ENCODE results near the gene VPS13D.
"Not testable (repeated sequence)": the region's sequence is repeated elsewhere in the genome, so short reads cannot be mapped to it uniquely, and the experiment has no call there.

Gene VPS13D

DNA sequence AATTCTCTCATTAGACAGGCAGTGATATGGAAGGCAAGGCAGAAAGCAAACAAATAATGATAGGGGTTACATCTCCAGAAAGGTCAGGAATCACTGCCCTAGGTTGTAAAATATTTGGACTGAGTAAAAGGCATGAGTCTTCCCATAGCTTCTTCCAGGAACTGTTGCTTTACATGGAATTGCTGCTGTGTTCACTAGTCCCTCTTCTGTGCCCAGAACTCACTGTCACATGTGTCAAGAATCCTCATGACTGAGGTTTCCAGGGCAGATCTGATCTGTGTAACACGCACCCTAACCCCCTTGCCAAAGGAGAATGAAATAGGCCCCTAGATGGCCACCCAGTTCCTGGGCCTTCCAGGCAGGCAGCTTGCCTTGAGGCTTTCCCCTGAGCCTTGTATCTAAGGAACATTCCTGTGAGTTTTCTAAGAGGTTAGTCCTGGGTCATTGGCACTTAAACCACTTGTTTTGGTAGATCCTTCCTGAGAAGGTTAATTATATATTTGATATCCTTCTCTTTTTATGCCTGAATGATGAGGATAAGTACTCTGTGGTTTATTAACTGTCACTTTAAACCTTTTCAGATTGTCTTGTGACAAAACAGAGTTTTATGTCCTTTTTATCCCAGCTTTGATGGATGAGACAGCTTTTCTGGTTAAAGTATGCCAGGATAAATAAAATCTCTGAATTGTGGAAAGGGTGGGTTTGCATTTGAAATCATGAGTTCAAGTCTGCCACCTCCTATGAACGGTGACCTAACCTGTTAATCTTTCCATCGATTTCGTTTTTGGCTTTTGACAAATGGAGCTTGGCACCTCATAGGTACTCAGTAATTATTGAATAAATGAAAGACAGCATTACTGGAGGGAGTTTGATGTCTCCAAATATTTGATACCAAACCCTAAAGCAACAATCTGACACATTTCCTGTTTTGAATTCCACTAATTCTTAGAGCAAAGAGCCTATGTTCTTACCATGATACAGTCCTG is 224.9 kb downstream of the VPS13D start:
- DNase-seq = no peak

DNA sequence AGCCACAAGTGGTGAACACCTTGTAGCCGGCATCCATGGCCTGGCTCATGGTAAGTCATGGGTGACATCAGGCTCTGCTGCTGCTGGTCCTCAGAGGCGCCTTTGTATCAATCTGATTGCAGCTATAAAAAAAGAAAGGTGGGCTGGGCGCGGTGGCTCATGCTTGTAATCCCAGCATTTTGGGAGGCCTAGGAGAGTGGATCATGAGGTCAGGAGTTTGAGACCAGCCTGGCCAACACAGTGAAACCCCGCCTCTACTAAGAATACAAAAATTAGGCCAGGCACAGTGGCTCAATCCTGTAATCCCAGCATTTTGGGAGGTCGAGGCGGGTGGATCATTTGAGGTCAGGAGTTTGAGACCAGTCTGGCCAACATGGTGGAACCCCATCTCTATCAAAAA is 226.3 kb downstream of the VPS13D start:
- not testable (repeated sequence) for DNase-seq

DNA sequence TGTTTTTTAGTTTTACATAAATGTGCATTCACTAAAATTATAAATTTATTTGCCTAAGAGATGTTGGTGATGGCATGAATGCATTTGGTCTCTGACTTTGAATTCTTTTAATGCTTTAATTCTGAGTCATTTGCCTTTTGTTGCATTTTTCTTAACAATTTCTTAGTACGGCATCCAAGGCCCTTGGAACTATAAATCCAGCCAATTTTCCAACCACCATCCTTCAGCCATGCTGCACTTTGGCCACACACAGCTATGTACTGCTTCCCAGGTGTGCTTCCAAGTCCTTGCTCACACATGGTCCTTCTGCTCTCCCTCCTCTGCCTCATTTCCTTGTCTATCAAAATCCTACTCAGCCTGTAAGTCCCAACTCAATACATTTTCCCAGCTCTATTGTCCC is 227.1 kb downstream of the VPS13D start:
- no peak for DNase-seq

DNA sequence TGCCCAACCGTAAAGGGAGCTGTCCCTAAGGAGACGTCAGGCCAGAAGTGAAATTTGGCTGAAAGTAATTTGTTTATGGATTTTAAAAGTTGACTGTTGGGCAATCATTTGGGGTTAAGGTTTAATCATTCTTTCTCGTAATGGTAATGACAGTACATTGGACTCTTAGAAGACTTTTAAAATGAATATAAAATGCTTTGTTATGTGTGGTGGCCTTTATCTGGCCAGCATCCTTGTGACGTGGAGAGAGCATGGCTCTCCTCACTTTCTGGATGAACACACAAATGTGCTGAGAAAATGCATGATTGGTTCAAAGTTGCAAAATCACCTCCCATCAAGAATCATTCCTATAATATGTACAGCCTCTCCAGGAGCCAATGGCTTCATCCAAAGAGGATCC is 227.9 kb downstream of the VPS13D start:
- no peak for DNase-seq

DNA sequence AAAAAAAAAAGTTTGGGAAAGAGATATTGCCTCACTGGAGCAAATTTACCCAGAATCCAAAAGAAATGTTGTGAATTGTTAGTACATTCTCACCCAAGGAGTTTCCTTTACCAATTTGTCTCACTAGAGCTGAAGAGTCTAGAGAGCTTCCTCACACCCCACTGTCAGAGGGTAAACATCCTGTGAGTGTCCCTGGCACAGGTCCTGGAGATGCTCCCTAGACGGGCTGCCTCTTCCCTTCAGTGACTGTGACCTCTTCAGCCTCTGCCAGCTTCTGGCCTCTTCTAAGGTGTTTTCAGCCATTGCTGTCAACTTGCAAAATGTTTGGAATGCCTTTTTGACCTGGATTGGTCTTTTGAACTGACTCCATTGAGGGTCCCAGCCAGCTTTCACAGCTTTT is 228.7 kb downstream of the VPS13D start:
- DNase-seq = no peak

DNA sequence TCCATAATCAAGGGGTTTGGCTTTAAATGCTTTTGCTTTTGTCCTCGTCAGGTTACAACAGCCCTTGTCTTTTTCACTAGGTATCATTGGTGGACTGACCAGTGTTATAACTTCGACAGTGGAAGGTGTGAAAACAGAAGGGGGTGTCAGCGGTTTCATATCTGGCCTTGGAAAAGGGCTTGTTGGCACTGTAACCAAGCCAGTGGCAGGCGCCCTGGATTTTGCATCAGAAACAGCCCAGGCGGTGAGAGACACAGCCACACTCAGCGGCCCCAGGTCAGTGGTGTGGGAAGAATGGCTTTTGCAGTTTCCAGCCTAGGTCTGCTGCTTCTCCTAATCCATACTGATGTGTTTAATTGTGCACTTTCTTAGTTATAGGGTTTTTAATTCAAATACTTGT is 230.3 kb downstream of the VPS13D start:
- DNase-seq = no peak

DNA sequence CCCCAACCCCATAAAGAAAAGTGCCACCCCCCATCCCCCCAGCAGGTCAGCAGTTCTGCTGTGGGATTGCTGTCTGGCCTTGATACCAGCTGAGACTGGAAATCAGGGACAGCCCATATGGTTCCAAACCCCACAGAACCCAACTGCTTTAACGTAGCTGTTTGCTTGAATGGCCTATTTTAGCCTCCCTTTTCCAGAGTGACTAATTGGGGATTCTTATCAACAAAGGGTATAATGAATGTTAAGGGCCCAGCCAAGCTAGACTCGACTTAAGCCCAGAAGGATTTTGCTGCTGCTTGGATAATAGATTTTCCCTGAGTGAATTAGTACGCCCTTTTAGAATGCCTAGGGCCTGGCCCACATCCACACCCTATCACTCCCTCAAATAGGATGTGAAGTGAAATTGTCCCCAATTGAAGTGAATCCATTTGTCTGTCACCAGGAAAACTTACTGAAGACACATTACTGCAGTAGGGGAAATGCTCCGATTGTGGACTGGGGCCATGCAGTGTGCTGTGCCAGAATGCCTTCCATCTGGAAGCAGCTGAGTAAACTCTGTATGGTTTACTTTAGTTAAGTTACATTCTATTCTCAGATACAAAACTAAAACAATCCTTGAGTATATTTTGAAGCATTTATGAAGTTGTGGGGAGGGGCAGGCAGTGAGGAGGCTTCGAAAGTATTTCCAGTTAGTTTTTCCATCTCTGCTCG is 231.2 kb downstream of the VPS13D start:
- DNase-seq = no peak

DNA sequence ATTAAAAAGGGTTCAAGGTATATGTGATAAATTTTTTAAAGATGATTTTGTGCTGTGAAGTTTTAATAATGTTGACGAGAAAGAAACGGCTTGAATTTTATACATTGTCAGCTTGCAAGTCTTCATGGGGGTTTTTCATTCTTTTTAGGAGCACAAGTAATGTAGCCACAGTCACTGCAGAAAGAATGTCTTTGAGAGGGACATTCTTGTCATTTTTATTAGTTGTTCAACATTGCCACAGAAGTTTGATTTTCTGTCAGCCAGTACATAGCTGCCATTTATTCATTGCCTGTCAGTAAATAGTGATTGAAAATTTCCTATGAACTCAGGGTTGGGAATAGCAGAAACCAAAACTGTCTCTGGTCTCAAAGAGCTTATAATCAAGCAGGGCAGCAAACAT is 231.9 kb downstream of the VPS13D start:
- DNase-seq = no peak

DNA sequence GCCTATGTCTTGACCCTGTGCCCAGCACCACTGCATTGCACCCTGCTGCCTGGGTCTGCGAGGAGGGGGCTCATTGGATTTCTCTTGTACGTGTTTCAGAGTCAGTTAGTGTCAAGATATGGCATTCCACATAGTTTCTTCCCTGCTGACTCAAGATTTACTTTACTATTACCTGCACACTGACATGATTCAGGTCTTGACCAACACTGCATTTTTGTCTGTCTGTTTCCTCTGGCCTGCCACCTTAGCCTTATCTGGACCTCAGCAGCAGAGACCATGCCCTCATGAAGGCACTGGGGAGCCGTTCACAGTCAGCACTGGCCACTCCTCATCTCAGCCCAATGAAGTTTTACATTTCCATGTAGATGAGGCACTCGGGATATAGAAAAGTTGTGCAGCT is 232.8 kb downstream of the VPS13D start:
- DNase-seq = no peak

DNA sequence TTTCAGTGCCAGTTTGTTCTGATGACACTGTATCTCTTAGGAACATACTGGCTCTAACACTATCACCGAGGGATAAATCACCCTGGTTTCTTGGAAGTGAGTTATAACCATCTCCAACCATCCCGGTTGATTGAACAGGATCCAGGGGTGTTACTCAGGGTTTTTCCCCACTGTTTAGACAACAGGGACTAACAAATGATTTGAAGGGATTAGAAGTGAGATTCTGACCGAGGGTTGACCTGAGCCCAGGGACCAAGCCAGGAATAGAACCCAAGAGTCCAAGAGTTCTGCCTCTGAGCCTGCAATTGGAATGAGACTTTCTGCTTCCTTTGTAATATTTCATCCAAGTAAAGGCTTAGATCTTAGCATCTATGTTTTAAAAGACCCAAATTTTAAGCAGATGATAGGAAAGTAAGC is 234.2 kb downstream of the VPS13D start:
- DNase-seq = no peak

DNA sequence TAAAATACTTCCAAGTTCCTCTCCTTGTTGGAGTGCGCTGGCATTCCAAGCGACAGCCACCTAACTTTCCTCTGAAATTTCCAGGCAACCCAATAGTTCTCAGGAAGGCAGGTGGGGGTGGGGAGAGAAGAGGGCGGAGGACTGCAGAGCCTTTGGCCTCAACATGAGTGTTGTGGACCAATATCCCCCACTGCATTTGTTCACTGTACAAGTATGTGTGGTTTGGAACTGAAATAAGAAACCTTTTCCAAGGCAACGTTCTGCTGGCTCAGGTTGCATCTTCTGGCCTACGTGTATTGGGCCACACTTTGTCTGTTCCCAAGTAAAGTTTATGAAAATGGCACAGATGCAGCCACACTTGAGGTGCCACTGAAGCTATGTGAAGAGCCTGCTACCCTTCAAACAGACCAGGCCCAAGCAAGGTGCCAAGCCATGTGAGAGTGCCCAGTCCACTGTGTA is 234.8 kb downstream of the VPS13D start:
- no peak for DNase-seq

DNA sequence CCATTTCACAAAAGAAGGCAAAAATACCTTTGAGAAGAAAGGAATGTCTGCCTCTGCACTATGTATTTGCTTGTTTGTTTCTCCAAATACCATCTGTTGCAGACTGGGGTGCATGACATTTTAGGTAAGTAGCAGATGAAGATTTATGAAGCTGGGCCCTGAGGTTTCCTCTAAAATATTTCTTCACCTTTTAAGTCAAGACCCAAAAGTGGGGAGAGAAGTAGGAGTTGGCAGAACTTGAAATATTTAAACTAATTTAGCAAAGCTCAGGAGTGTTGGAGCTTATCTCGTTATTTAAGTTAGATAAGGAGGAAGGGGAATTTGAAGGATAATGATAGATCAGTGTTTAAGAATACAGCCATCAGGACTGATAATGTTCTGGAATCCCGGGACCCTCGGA is 235.3 kb downstream of the VPS13D start:
- DNase-seq = no peak

DNA sequence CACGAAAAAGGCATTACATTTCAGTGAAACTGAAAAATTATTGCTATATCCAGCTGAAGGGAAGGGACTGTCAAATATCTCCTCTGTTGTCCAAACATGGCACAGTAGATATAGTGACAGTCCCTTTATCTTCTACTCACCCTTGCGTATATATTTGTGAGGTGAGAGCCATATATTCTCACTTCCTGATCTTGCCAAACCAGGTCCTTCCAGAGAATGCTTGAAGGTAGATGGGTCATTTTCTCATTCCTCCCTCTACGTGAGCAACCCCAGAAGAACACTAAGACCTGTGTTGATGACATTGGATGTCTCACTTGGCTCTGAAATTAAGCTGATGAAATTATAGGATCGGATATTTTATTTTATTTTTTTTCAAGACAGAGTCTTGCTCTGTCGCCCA is 237.0 kb downstream of the VPS13D start:
- no peak for DNase-seq

DNA sequence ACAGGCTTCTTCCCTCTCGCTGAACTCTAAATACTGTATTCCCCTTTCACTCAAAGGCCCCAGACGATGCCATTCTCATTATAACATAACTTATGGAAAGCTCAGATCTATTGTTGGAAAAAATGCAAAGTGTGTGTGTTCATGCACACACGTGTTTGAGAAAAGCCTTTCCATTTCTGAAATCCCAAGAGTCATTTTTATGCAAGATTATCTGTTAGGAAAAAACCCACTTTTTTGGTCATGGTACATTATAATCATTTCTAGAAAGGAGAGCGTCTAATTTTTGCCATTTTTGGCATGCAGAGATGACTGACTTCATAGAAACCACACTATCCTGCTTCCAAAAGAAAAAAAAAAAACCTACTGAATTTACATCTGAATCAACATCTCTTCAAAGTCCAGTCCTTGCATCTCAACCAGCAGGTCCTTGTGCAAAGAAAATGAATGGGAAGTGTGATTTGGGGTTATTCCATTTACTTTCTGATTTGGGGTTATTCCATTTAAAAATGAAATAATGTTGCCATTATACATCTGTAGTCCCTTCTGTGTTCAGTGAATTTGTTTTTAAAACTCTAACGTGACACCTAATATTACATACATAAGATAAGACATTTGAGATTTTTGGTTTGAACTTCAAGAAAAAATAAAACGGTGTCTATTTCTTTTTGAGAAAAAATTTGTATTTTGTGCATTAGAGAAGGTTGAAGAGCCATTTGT is 237.9 kb downstream of the VPS13D start:
- no peak for DNase-seq

DNA sequence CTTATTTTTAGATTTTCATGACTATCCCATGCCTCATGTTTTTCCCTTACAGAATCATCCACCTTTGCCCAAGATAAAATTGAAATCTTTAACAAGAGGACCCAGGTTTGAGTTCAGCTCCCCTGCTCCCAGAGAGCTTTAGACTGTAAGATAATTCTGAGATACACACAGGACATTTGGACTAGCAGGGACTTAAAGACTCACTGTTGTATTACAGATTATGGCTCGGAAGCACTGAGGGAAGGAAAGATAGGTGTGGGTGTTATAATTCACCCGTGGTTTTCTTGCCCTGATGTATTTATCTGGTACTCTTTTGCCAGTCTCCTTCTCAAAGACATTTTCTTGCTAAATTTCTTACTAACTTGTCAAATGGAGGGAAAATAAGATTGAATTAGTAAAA is 238.5 kb downstream of the VPS13D start:
- DNase-seq = no peak

DNA sequence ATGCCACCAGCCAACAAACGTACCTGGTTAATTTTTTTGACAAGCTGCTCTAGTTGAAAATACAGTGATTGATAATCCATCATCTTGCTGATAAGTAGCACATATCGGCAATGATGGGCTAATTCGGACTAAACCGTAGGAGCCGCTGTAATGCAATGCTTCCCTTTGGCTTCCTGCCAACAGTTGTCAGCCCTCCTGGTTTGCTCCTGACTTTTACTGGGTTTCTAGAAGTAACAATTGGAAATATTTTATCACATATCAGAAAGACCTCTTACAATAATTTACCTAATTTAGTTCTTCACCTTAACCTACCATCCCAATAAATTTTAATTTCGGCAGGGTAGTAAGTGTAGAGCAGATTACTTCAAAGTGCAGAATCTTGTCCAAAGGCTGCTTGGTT is 239.7 kb downstream of the VPS13D start:
- no peak for DNase-seq

DNA sequence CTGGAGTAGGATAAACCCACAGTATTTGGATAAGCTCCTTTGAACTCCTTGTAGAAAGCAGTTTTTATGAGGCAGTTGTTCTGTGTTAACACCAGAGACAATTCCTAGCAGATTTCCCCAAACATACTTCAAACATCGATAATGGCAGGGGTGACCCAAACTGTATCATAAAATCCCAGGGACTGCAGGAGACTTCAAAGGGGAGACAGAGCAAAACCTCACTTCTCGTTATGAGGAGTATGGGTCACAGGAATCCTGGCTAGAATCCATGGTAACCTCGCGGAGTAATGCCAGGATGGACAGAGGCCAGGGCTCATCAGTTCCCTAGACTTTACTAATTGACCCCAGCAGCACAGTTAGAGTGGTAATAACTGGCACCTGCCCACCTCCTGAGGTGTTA is 240.2 kb downstream of the VPS13D start:
- no peak for DNase-seq

DNA sequence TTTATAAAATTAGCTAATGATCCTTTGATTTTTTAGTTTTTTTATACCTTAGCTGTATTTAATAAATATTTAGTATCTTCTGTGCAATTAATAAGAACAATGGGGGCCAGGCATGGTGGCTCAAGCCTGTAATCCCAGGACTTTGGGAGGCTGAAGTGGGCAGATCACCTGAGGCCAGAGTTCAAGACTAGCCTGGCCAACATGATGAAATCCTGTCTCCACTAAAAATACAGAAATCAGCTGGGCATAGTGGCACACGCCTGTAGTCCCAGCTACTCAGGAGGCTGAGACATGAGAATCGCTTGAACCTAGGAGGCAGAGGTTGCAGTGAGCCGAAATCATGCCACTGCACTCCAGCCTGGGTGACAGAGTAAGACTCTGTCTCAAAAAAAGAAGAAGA is 241.1 kb downstream of the VPS13D start:
- not testable (repeated sequence) for DNase-seq

DNA sequence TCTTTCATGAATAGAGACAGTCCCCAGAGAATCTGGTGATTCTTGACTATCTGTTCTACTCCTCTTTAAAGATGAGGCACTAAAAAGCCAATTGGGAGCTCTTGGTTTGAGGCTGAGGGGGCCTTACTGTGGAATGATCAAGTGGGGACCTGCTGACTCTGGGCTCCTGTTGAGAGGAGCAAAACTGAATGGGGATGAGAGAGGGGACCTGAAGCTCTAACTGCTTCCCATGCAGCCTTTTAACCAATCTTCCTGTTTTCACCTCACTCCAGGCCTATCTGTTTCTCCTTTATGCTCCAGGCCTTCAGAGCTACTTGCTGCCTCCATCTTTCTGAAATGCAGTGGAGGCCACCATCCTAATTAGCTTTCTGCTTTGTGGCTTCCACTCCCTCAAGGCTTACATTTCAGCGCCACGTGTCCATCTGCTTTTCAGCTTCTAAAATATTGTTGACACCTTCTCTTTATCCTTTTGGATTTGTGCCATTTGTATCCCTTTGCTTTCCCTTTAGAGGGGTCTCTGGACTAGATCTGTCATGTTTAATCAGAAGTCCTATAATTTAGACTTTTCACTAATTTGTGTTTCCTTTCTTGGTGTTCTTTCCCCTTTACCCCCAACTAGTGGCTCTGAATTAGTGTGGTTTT is 242.4 kb downstream of the VPS13D start:
- DNase-seq = no peak

DNA sequence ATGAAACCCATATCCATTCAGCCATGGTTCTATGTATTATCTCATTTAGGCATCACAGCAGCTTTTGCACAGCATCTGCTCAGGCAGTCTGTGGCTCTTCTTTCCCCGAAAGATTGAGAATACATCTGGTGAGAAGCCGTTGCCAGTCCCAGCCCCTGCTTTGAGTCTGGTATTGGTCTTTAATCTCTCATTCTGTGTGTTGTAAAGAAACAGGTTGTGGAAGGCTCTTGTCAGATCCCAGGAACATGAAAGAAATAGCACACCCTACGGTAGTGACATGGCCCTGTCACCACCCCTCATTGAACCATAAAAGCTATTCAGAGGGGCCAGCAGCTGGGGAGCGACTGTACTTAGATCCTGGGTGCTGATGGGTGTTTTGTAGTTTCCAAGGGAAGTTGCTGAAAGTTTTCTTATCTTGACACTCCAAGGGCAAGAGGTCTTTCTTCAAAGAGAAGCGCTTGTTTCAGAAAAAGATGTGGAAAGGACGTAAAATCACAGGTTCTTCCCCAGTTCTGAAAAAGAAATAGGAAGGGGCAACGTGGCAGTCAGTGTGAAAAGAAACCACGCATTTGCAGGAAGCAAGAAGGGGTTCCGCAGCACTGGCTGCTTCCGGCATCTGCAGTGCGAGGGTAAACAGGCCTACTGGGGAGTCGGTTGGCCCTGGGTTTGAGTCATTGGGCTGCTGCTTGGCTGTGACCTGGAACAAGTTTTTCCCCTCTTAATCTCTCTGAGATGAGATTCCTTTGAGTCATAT is 243.1 kb downstream of the VPS13D start:
- no peak for DNase-seq

DNA sequence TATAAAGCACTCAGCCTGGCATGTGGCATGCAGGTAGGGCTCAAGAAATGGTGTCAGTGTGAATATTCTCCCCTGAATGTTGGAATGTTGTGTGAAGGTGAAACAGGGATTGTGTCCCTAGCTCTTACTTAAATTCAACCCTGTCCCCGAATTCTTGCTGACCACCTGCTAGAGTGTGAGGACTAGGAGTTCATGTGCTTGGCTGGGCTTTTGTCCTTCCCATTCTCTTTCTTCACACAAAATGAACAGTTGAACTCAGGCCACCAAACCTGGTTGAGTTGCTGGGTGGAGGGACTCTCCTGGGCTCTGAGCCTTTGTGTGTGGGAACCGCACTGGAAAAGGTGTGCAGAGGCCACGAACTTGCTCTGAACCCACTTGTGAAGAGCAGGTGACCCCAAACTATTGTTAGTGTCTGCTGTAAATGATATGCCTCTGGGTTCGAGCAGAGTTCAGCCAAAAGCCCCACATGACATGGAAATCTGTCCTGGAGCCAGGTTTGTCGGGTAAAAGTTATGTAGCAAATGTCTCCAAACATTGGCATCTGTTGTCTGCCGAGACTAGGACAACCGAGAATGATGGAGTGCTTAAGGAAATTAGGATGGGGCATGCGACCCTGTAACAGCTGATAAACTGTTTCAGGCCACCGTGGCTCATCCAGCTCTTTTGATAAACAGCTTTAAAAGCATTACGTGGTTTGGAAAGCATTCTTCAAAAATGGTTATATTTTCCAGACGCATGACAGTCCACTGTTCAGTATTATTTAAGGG is 243.9 kb downstream of the VPS13D start:
- no peak for DNase-seq

All from NCI-H526 treated with DMSO at 0.1 percent for 48 hours (cell line).